ENCODE measurements around the gene KLHDC10.
"Not testable (repeated sequence)": the region's sequence is repeated elsewhere in the genome, so short reads cannot be mapped to it uniquely, and the experiment has no call there.

KLHDC10 gene

DNA sequence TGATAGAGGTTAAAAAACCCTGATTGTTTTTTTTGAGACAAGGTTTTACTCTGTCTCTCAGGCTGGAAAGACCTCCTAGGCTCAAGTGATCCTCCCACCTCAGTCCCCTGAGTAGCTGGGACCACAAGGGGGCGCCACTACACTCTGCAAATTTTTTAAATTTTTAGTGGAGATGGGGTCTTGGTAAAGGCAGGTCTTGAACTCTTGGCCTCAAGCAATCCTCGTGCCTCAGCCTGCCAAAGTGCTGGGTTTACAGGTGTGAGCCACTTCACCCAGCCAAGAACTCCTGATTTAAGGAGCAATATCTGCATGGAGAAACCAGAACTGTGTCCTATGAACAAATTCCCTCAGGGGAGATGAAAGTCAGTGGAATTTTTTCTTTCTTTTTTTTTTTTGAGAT lies 7.3 kb upstream of the KLHDC10 start:
- peaks cover 0 to 3% (median 0%) of the 10 kb centered on the region in 4 experiments for H3K4me1 ChIP-seq (ENCODE audit: control extremely low read depth in 1 of 4, control insufficient read depth in 4 of 4, insufficient read depth in 4 of 4, low read length in 3 of 4)
- H3K27me3 ChIP-seq (replicated peaks in 2 of 5; ENCODE audit: control insufficient read depth in 4 of 5, insufficient read depth in 5 of 5, low read length in 4 of 5) = no peaks in the 10 kb centered on the region
- H3K36me3 ChIP-seq (ENCODE audit: control insufficient read depth in 4 of 4, insufficient read depth in 4 of 4, low read length in 3 of 4) = no peaks in the 10 kb centered on the region
- ChIA-PET CTCF (interaction anchor here (0.6 to 1.9 kb wide), 4 partner anchors 9 to 1646 kb away, joined by 3 to 5 read pairs (median 4); no protein-coding TSS in a partner anchor), POLR2A (interaction anchor here (0.7 kb wide), 1 partner anchor 695 kb away, joined by 3 read pairs; no protein-coding TSS in a partner anchor)
- peak; percentile 59 to 82 (median 75) for DNase-seq
- 0% methylated on average over 1 of the region's 2 CpGs for WGBS (ENCODE audit: insufficient coverage)
- H3K4me3 ChIP-seq (ENCODE audit: control insufficient read depth in 1 of 7, extremely low read depth in 1 of 7, insufficient read depth in 4 of 7, low read depth in 2 of 7, low read length in 6 of 7) = no peak overlapping the region
- H3K9me3 ChIP-seq (ENCODE audit: control extremely low read depth in 1 of 5, control insufficient read depth in 4 of 5, insufficient read depth in 2 of 5, low read depth in 1 of 5, low read length in 4 of 5) = no peaks in the 10 kb centered on the region
- H3K27ac ChIP-seq (ENCODE audit: insufficient read depth in 1 of 2, low read depth in 1 of 2, low read length in 2 of 2, poor library complexity in 1 of 2, severe bottlenecking in 2 of 2) = no peak overlapping the region

DNA sequence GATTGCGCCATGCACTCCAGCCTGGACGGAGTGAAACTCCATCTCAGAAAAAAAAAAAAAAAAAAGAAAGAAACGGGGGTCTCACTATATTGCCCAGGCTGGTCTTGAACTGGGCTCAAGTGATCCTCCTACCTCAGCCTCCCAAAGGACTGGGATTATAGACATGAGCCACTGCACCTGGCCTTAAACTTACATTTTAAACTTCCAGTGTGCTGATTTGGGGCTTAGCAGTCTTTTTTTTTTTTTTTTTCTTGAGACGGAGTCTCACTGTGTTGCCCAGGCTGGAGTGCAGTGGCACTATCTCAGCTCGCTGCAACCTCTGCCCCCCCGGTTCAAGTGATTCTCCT lies 5.8 kb upstream of the KLHDC10 start:
- DNase-seq; H3K36me3 ChIP-seq (ENCODE audit: control insufficient read depth in 4 of 4, insufficient read depth in 4 of 4, low read length in 3 of 4); H3K27ac ChIP-seq (ENCODE audit: insufficient read depth in 1 of 2, low read depth in 1 of 2, low read length in 2 of 2, poor library complexity in 1 of 2, severe bottlenecking in 2 of 2); H3K9me3 ChIP-seq (ENCODE audit: control extremely low read depth in 1 of 5, control insufficient read depth in 4 of 5, insufficient read depth in 2 of 5, low read depth in 1 of 5, low read length in 4 of 5); H3K4me1 ChIP-seq (ENCODE audit: control extremely low read depth in 1 of 4, control insufficient read depth in 4 of 4, insufficient read depth in 4 of 4, low read length in 3 of 4); H3K27me3 ChIP-seq (replicated peaks in 2 of 5; ENCODE audit: control insufficient read depth in 4 of 5, insufficient read depth in 5 of 5, low read length in 4 of 5); H3K4me3 ChIP-seq (ENCODE audit: control insufficient read depth in 1 of 7, extremely low read depth in 1 of 7, insufficient read depth in 4 of 7, low read depth in 2 of 7, low read length in 6 of 7); POLR2A ChIA-PET: not testable (repeated sequence)
- WGBS (ENCODE audit: insufficient coverage) = 100% methylated on average over 4 of the region's 6 CpGs
- CTCF ChIA-PET = interaction anchor here (2.6 kb wide), 1 partner anchor 13 kb away, joined by 8 read pairs; the partner anchor contains the start of gene ZC3HC1

DNA sequence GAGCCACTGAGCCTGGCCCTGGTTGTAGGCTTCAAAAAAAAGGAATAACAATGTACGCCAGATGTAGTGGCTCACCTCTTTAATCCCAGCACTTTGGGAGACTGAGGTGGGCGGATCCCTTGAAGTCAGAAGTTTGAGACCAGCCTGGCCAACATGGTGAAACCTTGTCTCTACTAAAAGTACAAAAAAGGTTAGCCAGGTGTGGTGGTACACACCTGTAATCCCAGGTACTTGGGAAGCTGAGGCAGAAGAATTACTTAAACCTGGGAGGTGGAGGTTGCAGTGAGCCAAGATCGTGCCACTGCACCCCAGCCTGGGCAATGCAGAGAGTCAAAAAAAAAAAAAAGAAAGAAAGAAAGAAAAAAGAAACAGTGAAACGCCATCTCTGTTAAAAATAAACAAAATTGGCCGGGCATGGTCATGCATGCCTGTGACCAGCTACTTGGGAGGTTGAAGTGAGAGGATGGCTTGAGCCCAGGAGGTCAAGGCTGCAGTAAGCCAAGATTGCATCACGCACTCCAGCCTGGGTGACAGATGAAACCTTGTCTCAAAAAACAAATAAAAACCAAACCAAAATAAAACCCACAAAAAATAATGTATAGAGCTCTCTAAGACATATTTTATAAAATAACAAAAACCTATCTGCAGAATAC lies 4.7 kb upstream of the KLHDC10 start:
- Histone ChIP-seq H3K4me3 (ENCODE audit: control insufficient read depth in 1 of 7, extremely low read depth in 1 of 7, insufficient read depth in 4 of 7, low read depth in 2 of 7, low read length in 6 of 7) (no peak overlapping the region), H3K27ac (ENCODE audit: insufficient read depth in 1 of 2, low read depth in 1 of 2, low read length in 2 of 2, poor library complexity in 1 of 2, severe bottlenecking in 2 of 2) (no peak overlapping the region), H3K9me3 (ENCODE audit: control extremely low read depth in 1 of 5, control insufficient read depth in 4 of 5, insufficient read depth in 2 of 5, low read depth in 1 of 5, low read length in 4 of 5) (no peaks in the 10 kb centered on the region), H3K4me1 (ENCODE audit: control extremely low read depth in 1 of 4, control insufficient read depth in 4 of 4, insufficient read depth in 4 of 4, low read length in 3 of 4) (peaks cover 0 to 6% (median 3%) of the 10 kb centered on the region in 4 experiments), H3K36me3 (ENCODE audit: control insufficient read depth in 4 of 4, insufficient read depth in 4 of 4, low read length in 3 of 4) (no peaks in the 10 kb centered on the region), H3K27me3 (replicated peaks in 2 of 5; ENCODE audit: control insufficient read depth in 4 of 5, insufficient read depth in 5 of 5, low read length in 4 of 5) (no peaks in the 10 kb centered on the region)
- CTCF ChIA-PET = interaction anchor here (2.6 kb wide), 1 partner anchor 14 kb away, joined by 8 read pairs; the partner anchor contains the start of gene ZC3HC1
- DNase-seq = no peak
- no CpG with 5 or more reads among the region's 6 CpGs for WGBS (ENCODE audit: insufficient coverage)
- POLR2A ChIA-PET = no interaction called here

DNA sequence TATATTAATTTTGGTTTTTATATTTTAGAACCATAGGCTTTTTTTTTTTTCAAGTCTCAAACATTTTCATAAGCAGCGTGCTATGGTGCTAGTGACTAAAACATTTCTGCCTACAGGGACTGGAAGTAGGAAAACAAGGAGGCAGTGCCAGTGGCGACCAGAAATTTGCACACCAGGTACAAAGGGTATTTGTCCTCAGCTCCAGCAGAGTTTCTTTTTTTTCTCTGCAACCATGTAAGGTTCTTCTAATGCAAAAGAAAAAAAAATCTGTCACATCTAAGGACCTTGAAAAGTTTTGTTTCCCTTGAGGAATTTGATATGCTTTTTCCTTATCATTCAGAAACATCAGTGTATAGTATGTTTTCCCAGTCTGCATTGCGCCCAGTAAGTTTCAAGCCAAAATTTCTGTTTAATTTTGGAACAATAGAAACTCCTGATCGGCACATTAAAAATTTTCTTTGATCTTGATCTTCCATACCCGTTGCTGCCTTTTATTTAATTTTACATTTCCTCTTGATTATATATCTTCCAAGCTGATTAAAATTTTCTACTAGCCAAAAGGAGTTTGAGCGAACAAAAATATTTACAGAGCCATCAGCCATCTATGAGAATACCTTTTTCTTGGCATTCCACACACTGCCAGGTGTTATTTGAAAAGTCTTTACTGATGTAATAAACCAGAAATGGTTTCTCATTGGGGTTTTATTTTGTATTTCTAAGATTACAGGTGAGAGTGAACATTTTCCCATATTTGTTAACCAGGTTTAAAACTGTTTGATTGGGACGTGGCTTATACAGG lies 956 bp upstream of the KLHDC10 start:
- H3K27ac ChIP-seq (ENCODE audit: insufficient read depth in 1 of 2, low read depth in 1 of 2, low read length in 2 of 2, poor library complexity in 1 of 2, severe bottlenecking in 2 of 2) = peak overlapping the region; percentile 17 to 92
- no peaks in the 10 kb centered on the region for H3K27me3 ChIP-seq (replicated peaks in 2 of 5; ENCODE audit: control insufficient read depth in 4 of 5, insufficient read depth in 5 of 5, low read length in 4 of 5)
- no peaks in the 10 kb centered on the region for H3K9me3 ChIP-seq (ENCODE audit: control extremely low read depth in 1 of 5, control insufficient read depth in 4 of 5, insufficient read depth in 2 of 5, low read depth in 1 of 5, low read length in 4 of 5)
- ChIA-PET CTCF (interaction anchor here (0.9 to 1.5 kb wide), 3 partner anchors 9 to 394 kb away, joined by 4 read pairs; partner anchors contain the start of gene TMEM209), POLR2A (no interaction called here)
- 65% methylated on average over 4 of the region's 7 CpGs for WGBS (ENCODE audit: insufficient coverage)
- H3K36me3 ChIP-seq (ENCODE audit: control insufficient read depth in 4 of 4, insufficient read depth in 4 of 4, low read length in 3 of 4) = no peaks in the 10 kb centered on the region
- peaks cover 5 to 23% (median 15%) of the 10 kb centered on the region in 4 experiments for H3K4me1 ChIP-seq (ENCODE audit: control extremely low read depth in 1 of 4, control insufficient read depth in 4 of 4, insufficient read depth in 4 of 4, low read length in 3 of 4)
- H3K4me3 ChIP-seq (ENCODE audit: control insufficient read depth in 1 of 7, extremely low read depth in 1 of 7, insufficient read depth in 4 of 7, low read depth in 2 of 7, low read length in 6 of 7) = peak overlapping the region in 6 of 7 experiments; percentile 75 to 99 (median 89)
- DNase-seq = no peak

DNA sequence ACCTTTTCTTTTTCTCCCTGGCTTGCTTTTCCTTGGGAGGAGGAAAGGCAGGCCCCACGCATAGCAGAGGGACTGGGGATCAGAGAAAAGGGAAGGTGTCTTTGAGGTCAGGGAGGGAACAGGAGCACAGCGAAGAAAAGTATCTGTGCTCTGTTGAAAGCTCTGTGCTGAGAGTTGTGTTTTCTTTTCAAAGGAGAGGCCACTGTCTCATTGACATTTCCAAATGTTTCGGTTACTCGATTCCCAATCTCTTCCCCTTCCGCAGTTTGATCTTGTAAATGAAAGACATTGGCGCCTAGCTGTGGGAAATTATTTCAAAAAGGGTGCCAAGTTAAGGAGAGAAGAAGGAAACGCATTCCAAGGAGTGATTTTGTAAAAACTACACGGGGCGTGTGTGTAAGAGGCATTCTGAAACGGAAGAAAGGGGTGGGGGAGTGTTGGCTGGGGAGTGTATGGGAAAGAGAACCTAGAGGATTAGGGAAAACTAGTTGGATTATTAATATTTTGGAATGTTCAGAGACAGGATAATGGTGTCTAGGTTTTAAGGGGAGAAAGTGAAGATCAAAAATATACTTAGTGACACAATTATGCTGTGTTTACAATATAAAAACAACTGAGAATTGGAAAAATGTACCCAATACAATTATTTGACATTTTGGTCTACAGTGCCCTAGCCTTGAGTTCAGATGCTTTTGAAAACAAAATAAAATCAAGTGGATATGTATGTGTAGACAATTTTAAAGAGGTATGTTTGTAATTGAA lies 708 bp downstream of the KLHDC10 start:
- ChIA-PET CTCF (interaction anchor here (0.7 to 1.5 kb wide), 7 partner anchors 11 to 760 kb away, joined by 3 to 9 read pairs (median 4); partner anchors contain the start of gene TMEM209), POLR2A (no interaction called here)
- no peaks in the 10 kb centered on the region for H3K27me3 ChIP-seq (replicated peaks in 2 of 5; ENCODE audit: control insufficient read depth in 4 of 5, insufficient read depth in 5 of 5, low read length in 4 of 5)
- peak overlapping the region; percentile 65 to 99 (median 88) for H3K4me3 ChIP-seq (ENCODE audit: control insufficient read depth in 1 of 7, extremely low read depth in 1 of 7, insufficient read depth in 4 of 7, low read depth in 2 of 7, low read length in 6 of 7)
- H3K4me1 ChIP-seq (ENCODE audit: control extremely low read depth in 1 of 4, control insufficient read depth in 4 of 4, insufficient read depth in 4 of 4, low read length in 3 of 4) = peaks cover 5 to 23% (median 15%) of the 10 kb centered on the region in 4 experiments
- H3K36me3 ChIP-seq (ENCODE audit: control insufficient read depth in 4 of 4, insufficient read depth in 4 of 4, low read length in 3 of 4) = no peaks in the 10 kb centered on the region
- 0% methylated on average over 9 of the region's 10 CpGs for WGBS (ENCODE audit: insufficient coverage)
- H3K27ac ChIP-seq (ENCODE audit: insufficient read depth in 1 of 2, low read depth in 1 of 2, low read length in 2 of 2, poor library complexity in 1 of 2, severe bottlenecking in 2 of 2) = peak overlapping the region; percentile 74 to 92
- no peaks in the 10 kb centered on the region for H3K9me3 ChIP-seq (ENCODE audit: control extremely low read depth in 1 of 5, control insufficient read depth in 4 of 5, insufficient read depth in 2 of 5, low read depth in 1 of 5, low read length in 4 of 5)
- DNase-seq = peak in 2 of 3 donors; percentile 49 to 54

DNA sequence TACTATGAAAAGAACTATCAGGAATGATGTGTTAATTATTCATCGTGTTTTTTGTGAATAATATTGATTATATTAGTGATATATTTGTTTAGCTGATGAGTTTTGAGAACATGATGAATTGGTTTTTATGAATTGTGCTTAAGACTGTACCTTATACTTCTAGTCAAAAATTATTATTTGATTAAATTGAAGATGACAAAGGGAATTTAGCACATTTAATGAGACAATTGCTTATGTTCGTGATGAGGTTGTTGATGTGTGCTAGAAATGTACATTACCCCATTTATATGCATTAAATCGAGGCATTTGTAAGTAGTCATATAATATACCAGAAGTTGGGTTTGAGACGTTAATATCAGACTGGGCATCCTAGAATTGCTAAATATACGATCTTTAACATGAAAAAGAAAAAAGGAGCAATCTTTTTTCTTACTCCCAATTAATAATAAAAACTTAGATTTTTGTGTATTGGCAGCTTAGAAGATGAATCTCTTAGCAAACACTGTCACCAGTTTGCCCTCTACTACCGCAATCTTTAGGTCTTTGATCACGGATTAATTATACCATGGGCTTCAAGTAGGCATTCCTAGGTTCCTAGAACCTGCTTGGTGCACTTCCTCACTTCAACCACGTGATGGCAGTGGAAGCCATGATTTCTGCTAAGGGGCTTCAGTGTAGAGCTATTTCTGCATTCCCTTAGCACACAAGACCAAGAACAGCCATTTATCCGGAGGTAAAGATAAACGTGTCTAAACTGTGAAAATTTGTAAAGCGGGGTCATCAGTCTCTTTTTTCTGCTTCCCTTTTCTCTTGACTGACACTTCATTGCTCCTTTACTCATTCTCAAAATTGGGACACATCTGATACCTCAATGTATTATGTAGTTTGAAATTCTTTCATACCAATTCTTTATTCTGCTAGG lies 1.6 kb downstream of the KLHDC10 start:
- Histone ChIP-seq H3K4me1 (ENCODE audit: control extremely low read depth in 1 of 4, control insufficient read depth in 4 of 4, insufficient read depth in 4 of 4, low read length in 3 of 4) (peaks cover 5 to 23% (median 15%) of the 10 kb centered on the region in 4 experiments), H3K27ac (ENCODE audit: insufficient read depth in 1 of 2, low read depth in 1 of 2, low read length in 2 of 2, poor library complexity in 1 of 2, severe bottlenecking in 2 of 2) (peak overlapping the region in 1 of 2 experiments; percentile 92), H3K27me3 (replicated peaks in 2 of 5; ENCODE audit: control insufficient read depth in 4 of 5, insufficient read depth in 5 of 5, low read length in 4 of 5) (no peaks in the 10 kb centered on the region), H3K36me3 (ENCODE audit: control insufficient read depth in 4 of 4, insufficient read depth in 4 of 4, low read length in 3 of 4) (no peaks in the 10 kb centered on the region), H3K9me3 (ENCODE audit: control extremely low read depth in 1 of 5, control insufficient read depth in 4 of 5, insufficient read depth in 2 of 5, low read depth in 1 of 5, low read length in 4 of 5) (no peaks in the 10 kb centered on the region), H3K4me3 (ENCODE audit: control insufficient read depth in 1 of 7, extremely low read depth in 1 of 7, insufficient read depth in 4 of 7, low read depth in 2 of 7, low read length in 6 of 7) (peak overlapping the region in 5 of 7 experiments; percentile 75 to 99 (median 88))
- CTCF ChIA-PET = interaction anchor here (0.5 to 1.6 kb wide), 18 partner anchors 9 to 759 kb away, joined by 3 to 15 read pairs (median 4); partner anchors contain the start of gene TMEM209
- peak; percentile 88 to 92 (median 90) for DNase-seq
- WGBS (ENCODE audit: insufficient coverage) = 0% methylated on average over 4 of the region's 11 CpGs
- POLR2A ChIA-PET = interaction anchor here (0.5 to 0.6 kb wide), 2 partner anchors 9 to 766 kb away, joined by 4 to 6 read pairs; no protein-coding TSS in a partner anchor

Measured in common myeloid progenitor, CD34-positive (primary cell).